ENCODE measurements around the gene PRSS3.
"Not testable (repeated sequence)": the region's sequence is repeated elsewhere in the genome, so short reads cannot be mapped to it uniquely, and the experiment has no call there.

The PRSS3 gene

GRCh38 chr9:33818847-33819500, 23.6 kb downstream of the PRSS3 start:
- DNase-seq, result no peak

DNA sequence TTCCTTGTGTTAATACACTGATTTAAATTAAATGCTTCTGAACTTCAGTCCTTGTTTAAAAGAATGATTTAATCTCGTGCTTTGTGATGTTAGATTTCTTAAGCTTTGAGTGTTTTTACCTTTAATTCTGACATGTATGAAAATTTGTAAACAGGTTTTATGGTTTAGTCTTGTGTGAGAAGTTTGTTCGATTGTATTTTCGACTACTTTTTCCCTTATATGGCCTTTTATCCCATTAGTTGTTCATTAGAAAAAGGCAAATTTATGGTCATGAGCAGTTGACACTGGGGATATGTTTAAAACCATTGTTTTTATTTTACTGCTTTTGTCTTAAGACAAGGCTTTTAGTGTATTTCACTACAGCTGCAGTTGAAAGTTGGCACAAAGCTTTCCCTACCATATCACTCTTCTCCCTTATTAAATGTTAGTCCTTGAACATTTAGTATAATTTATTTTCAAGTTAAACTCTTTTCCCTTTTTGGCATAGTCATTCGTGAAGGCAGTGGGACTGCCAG, 24.9 kb downstream of the PRSS3 start:
- no peak for DNase-seq

- no peak for DNase-seq
Measured at GRCh38 chr9:33823801-33824200, 28.4 kb downstream of the PRSS3 start.

DNA sequence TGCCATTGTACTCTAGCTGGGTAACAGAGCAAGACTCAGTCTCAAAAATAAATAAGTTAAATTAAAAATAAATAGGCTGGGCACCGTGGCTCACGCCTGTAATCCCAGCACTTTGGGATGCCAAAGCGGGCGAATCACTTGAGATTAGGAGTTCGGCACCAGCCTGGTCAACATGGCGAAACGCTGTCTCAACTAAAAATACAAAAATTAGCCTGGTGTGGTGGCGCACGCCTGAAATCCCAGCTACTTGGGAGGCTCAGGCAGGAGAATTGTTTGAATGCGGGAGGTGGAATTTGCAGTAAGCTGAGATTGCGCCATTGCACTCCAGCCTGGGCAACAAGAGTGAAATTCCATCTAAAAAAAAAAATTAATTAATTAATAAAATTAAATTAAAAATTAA, 31.9 kb downstream of the PRSS3 start:
- DNase-seq, result not testable (repeated sequence)

GRCh38 chr9:33829641-33830230, 34.4 kb downstream of the PRSS3 start:
- not testable (repeated sequence) for DNase-seq

GRCh38 chr9:33835625-33836260, 40.4 kb downstream of the PRSS3 start:
- no peak for DNase-seq

DNA sequence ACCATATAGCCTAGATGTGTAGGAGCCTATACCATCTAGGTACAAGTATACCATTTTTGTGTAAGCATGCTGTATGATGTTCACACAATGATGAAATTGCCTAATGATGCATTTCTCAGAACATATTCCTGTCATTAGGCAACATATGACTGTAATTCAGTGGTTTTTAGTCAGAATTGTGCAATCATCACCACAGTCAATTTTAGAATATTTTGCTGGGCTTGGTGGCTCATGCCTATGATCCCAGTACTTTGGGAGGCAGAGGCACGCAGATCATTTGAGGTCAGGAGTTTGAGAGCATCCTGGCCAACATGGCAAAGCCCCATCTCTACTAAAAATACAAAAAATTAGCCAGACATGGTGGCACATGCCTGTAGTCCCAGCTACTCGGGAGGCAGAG, 40.9 kb downstream of the PRSS3 start:
- DNase-seq, result not testable (repeated sequence)

DNA sequence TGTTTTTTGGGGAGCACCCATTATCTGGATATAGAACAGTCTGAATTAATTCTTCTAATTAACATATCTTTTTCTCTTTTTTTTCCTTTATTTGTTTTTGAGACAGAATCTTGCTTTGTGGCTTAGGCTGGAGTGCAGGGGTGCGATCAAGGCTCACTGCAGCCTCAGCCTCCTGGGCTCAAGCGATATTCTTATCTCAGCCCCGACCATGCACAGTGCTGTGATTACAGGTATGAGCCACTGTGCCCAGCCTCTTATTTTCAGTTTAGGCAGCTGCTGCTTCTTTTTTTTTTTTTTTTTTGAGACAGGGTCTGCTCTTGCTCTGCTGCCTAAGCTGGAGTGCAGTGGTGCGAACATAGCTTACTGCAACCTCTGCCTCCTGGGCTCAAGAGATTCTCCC, 41.8 kb downstream of the PRSS3 start:
- DNase-seq, result no peak

GRCh38 chr9:33840381-33840780, 45.0 kb downstream of the PRSS3 start:
- DNase-seq, result no peak

GRCh38 chr9:33843312-33843961, 48.1 kb downstream of the PRSS3 start:
- no peak for DNase-seq

- no peak for DNase-seq
Measured at GRCh38 chr9:33846231-33846630, 50.9 kb downstream of the PRSS3 start.

- not testable (repeated sequence) for DNase-seq
Measured at GRCh38 chr9:33847894-33848205, 52.5 kb downstream of the PRSS3 start.
